K562 (cell line): Measurements from ENCODE around the gene PDZRN4. TPM values are rescaled to one million over a fixed set of nuclear protein-coding genes. Genes with fewer than 3 reads are reported as not detected.

Experiments used
- ATAC-seq: fragments of 200-7000 bp; cut with Tn5 transposase; 3 replicates; pipeline ENCODE4 v1.9.1; 2020; ENCODE audit warnings: moderate library complexity
- BruUV-seq: library from RNA; stranded (reverse); fragments of 400-500 nt; replicated peaks from 2 replicates; lab custom pipeline; 2021; lab: Mats Ljungman, UMichigan
- CTCF ChIA-PET: fragments of 300-600 bp; formaldehyde crosslinking; extraction: SDS; loops from one replicate; lab custom pipeline; 2021; ENCODE audit warnings: low intra/inter-chr PET ratio; lab: Yijun Ruan, JAX
- POLR2A ChIA-PET: fragments of 300-600, 350-650 bp; sonication (Branson Sonifier 250); formaldehyde crosslinking; extraction: SDS; loops from one replicate; lab custom pipeline; 2021; ENCODE audit warnings: antibody characterized with exemption, inconsistent platforms; lab: Yijun Ruan, JAX
- DNase-seq, 4 experiments: peaks; one replicate each; pipeline versions ENCODE4 v3.0.0 to v3.0.0-alpha.2; 2011 to 2018; ENCODE audit warnings: low spot score in 3 of 4, mixed read lengths in 3 of 4; ENCODE audit errors: extremely low read depth in 1 of 4
- FAIRE-seq: peaks from 2 replicates; lab custom pipeline; 2011; peaks lifted over from hg19 to GRCh38; lab: Jason Lieb, UNC
- H2AFZ ChIP-seq: 2 replicates; pipeline ENCODE4 v1.6.0; 2011; ENCODE audit warnings: low read depth, low read length, control low read depth, inconsistent platforms
- H3K27ac ChIP-seq: fragments of 200-600 bp; 3 replicates; pipeline ENCODE4 v1.8.0; 2011; ENCODE audit warnings: low read depth, mild to moderate bottlenecking, control low read depth, inconsistent platforms, low read length, moderate library complexity, mixed read lengths; ENCODE audit errors: extremely low read depth
- H3K27me3 ChIP-seq, 2 experiments: fragments of 300-600 bp in 1 of 2; 2 replicates in 1 of 2; 3 replicates in 1 of 2; pipeline versions ENCODE4 v1.6.0 to v1.8.0; 2011; ENCODE audit warnings: inconsistent platforms in 2 of 2, low read length in 2 of 2, mild to moderate bottlenecking in 1 of 2, mixed read lengths in 1 of 2, moderate library complexity in 1 of 2; ENCODE audit not compliant: control insufficient read depth in 2 of 2, insufficient read depth in 2 of 2
- H3K36me3 ChIP-seq: fragments of 300-600 bp; 3 replicates; pipeline ENCODE4 v1.8.0; 2011; ENCODE audit warnings: mild to moderate bottlenecking, low read length, inconsistent platforms; ENCODE audit not compliant: control insufficient read depth, insufficient read depth
- H3K4me1 ChIP-seq, 2 experiments: fragments of 200-600 bp in 1 of 2; replicated peaks in 1 of 2; 2 replicates in 1 of 2; 3 replicates in 1 of 2; pipeline versions ENCODE4 v1.5.1 to v1.8.0; 2011; ENCODE audit warnings: inconsistent platforms in 2 of 2, low read length in 2 of 2, mild to moderate bottlenecking in 1 of 2, mixed read lengths in 1 of 2, moderate library complexity in 1 of 2; ENCODE audit not compliant: control insufficient read depth in 2 of 2, insufficient read depth in 2 of 2
- H3K4me2 ChIP-seq: 2 replicates; pipeline ENCODE4 v1.6.1; 2011; ENCODE audit warnings: low read length, control low read depth, inconsistent platforms, mixed read lengths; ENCODE audit not compliant: insufficient read depth
- H3K4me3 ChIP-seq: fragments of 200-600 bp; sonication (generic), shearing (Covaris generic); 2 replicates; pipeline ENCODE4 v1.5.1; 2016; ENCODE audit warnings: control low read depth, inconsistent platforms
- H3K79me2 ChIP-seq: fragments of 200-600 bp; 3 replicates; pipeline ENCODE4 v1.8.0; 2011; ENCODE audit warnings: low read length, inconsistent platforms; ENCODE audit not compliant: control insufficient read depth, insufficient read depth
- H3K9ac ChIP-seq, 2 experiments: 2 replicates each; pipeline versions ENCODE4 v1.6.0 to v1.6.1; 2011; ENCODE audit warnings: low read depth in 2 of 2, low read length in 2 of 2, control low read depth in 1 of 2, inconsistent platforms in 1 of 2, mild to moderate bottlenecking in 1 of 2, mixed read lengths in 1 of 2; ENCODE audit not compliant: insufficient read depth in 1 of 2
- H3K9me1 ChIP-seq: one replicate; pipeline ENCODE4 v1.6.0; 2011; ENCODE audit warnings: inconsistent platforms, mild to moderate bottlenecking, low read length, moderate library complexity; ENCODE audit not compliant: control insufficient read depth, insufficient read depth
- H3K9me3 ChIP-seq: replicated peaks from 2 replicates; pipeline ENCODE4 v1.5.1; 2011; ENCODE audit warnings: low read depth, low read length, inconsistent platforms; ENCODE audit not compliant: control insufficient read depth, insufficient read depth
- H4K20me1 ChIP-seq: replicated peaks from 2 replicates; pipeline ENCODE4 v1.6.1; 2011; ENCODE audit warnings: low read length, inconsistent platforms, mixed read lengths; ENCODE audit not compliant: control insufficient read depth, insufficient read depth
- ARID2 ChIP-seq: fragments of 450-650 bp; IDR thresholded peaks from 2 replicates; pipeline ENCODE4 v1.6.1; 2017; ENCODE audit warnings: antibody characterized with exemption, mild to moderate bottlenecking
- EHMT2 ChIP-seq: fragments of 450-650 bp; IDR thresholded peaks from 2 replicates; pipeline ENCODE4 v1.6.1; 2018; ENCODE audit warnings: antibody characterized with exemption
- GTF2A2 ChIP-seq: IDR thresholded peaks from 2 replicates; pipeline ENCODE4 v1.6.1; 2016; ENCODE audit warnings: mild to moderate bottlenecking, missing genetic modification characterization, missing compliant biosample characterization
- HMGN3 ChIP-seq: IDR thresholded peaks from 2 replicates; pipeline ENCODE4 v1.6.1; 2011; ENCODE audit warnings: borderline replicate concordance, low read depth, mild to moderate bottlenecking, mixed read lengths, low read length; ENCODE audit not compliant: insufficient read length; ENCODE audit errors: extremely low read depth
- PHF8 ChIP-seq: fragments of 200-600 bp; sonication (generic); IDR thresholded peaks from 2 replicates; pipeline ENCODE4 v1.6.1; 2012; ENCODE audit warnings: mixed run types, mild to moderate bottlenecking, inconsistent platforms, low read length, moderate library complexity, borderline replicate concordance
- PTBP1 ChIP-seq: fragments of 200-400 bp; formaldehyde crosslinking; IDR thresholded peaks from 2 replicates; pipeline ENCODE4 v1.6.1; 2017; ENCODE audit warnings: low read depth, low read length
- TAF7 ChIP-seq: fragments of 450-650 bp; IDR thresholded peaks from 2 replicates; pipeline ENCODE4 v1.6.1; 2016; ENCODE audit warnings: missing genetic modification characterization, missing compliant biosample characterization
- WGBS: fragments of 100-300 bp; shearing (Covaris generic); methylation state at CpG from one replicate; pipeline ENCODE4 v1.1.6; 2016; ENCODE audit warnings: low coverage, mixed read lengths; ENCODE audit not compliant: insufficient coverage; ENCODE audit errors: missing lambda C conversion rate; 5-methylcytosine and 5-hydroxymethylcytosine counted together
- in situ Hi-C: fragments of 300-500 bp; cut with MboI; formaldehyde crosslinking; loops from 4 replicates; pipeline ENCODE4 v1.15.0; 2018; ENCODE audit warnings: inconsistent platforms, mixed read lengths
- intact Hi-C: fragments of 100-400 bp; cut with micrococcal nuclease; formaldehyde crosslinking; loops from 2 replicates; pipeline ENCODE4 v1.14.2; 2022
- polyA plus RNA-seq, 8 experiments: library from polyadenylated mRNA; depleted of rRNA in 4 of 8; stranded (reverse) in 5 of 8; unstranded in 3 of 8; fragments of >200 nt; fragmentation: Nextera tagmentation in 2 of 8; fragmentation: Illumina TruSeq in 1 of 8; extraction: Ambion mirVana in 2 of 8; extraction: Trizol in 1 of 8; gene quantifications; 2 replicates each; pipeline versions ENCODE4 v1.2.1 to v1.2.3, GENCODE V29; 2011 to 2014; ENCODE audit warnings: inconsistent platforms in 1 of 8, missing spikeins in 1 of 8
- total RNA-seq, 7 experiments: library from RNA; depleted of rRNA in 6 of 7; stranded (reverse); fragments of >200 nt in 6 of 7; fragmentation: Illumina TruSeq in 2 of 7; extraction: Trizol in 2 of 7; gene quantifications; 2 replicates each; pipeline versions ENCODE4 v1.2.1 to v1.2.3, GENCODE V29; 2011 to 2021; ENCODE audit warnings: low replicate concordance in 1 of 7
- TF ChIP-seq, protein P1 (sequence below), 3 experiments: IDR thresholded peaks in 2 of 3; conservative IDR thresholded peaks in 1 of 3; 2 replicates each; pipeline ENCODE4 v1.5.1; 2011 to 2012; ENCODE audit warnings: low read length in 3 of 3, mild to moderate bottlenecking in 3 of 3, control low read depth in 2 of 3, improper control_type of control experiment in 1 of 3, inconsistent platforms in 1 of 3, low read depth in 1 of 3, mixed read lengths in 1 of 3, moderate library complexity in 1 of 3; ENCODE audit not compliant: insufficient read depth in 2 of 3
- TF ChIP-seq, protein P2 (sequence below): fragments of 250-450 bp; sonication (Bioruptor Pico); IDR thresholded peaks from 2 replicates; pipeline ENCODE4 v1.4.0; 2020

Gene PDZRN4
- total and polyA plus RNA-seq, 9 of the 15 experiments (the other 6 are each of a cell fraction or from before 2014, with no cell fraction given), result not detected

DNA sequence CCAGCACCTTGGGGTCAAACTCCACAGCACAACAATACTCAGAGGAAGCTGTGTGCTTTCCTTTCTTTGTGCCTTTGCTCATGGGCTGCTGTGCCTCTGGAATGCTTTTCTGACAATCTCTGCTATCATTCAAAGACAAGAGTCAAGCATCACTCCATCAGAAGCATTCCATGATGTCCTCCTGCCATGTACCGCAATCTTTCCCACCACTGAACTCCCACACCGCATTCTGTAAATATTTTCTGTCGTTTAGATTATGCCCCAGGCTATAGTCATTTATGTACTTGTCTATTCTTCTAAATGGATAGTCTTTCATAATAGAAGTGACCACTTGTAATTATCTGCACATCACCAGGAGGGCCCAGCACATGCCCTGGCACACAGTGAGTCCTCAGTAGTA, 327.8 kb downstream of the PDZRN4 start:
- Histone ChIP-seq H2AFZ (no peak overlapping the region), H3K27ac (no peak overlapping the region), H3K27me3 (no peaks in the 10 kb centered on the region), H3K9me1 (no peaks in the 10 kb centered on the region), H3K9ac (no peak overlapping the region), H3K9me3 (no peaks in the 10 kb centered on the region), H3K36me3 (no peaks in the 10 kb centered on the region), H3K4me2 (no peak overlapping the region), H3K79me2 (no peaks in the 10 kb centered on the region), H3K4me3 (no peak overlapping the region), H3K4me1 (no peaks in the 10 kb centered on the region), H4K20me1 (no peaks in the 10 kb centered on the region)
- intact Hi-C loops, result no loop called here
- in situ Hi-C loops, result no loop called here
- ChIA-PET POLR2A (no interaction called here), CTCF (no interaction called here)
- FAIRE-seq (no peak), ATAC-seq (no peak), DNase-seq (no peak)
- 4% methylated on average over 3 of the region's 3 CpGs for WGBS
- no TSS peak for BruUV-seq
- TF ChIP-seq HMGN3 (no peak), EHMT2 (no peak), PTBP1 (no peak)
- TF ChIP-seq, protein P1, sequence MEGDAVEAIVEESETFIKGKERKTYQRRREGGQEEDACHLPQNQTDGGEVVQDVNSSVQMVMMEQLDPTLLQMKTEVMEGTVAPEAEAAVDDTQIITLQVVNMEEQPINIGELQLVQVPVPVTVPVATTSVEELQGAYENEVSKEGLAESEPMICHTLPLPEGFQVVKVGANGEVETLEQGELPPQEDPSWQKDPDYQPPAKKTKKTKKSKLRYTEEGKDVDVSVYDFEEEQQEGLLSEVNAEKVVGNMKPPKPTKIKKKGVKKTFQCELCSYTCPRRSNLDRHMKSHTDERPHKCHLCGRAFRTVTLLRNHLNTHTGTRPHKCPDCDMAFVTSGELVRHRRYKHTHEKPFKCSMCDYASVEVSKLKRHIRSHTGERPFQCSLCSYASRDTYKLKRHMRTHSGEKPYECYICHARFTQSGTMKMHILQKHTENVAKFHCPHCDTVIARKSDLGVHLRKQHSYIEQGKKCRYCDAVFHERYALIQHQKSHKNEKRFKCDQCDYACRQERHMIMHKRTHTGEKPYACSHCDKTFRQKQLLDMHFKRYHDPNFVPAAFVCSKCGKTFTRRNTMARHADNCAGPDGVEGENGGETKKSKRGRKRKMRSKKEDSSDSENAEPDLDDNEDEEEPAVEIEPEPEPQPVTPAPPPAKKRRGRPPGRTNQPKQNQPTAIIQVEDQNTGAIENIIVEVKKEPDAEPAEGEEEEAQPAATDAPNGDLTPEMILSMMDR (IDR thresholded peaks at IDR 0.05 in 2 of 3, conservative IDR thresholded peaks at IDR 0.05 in 1 of 3; ENCODE audit: insufficient read depth in 2 of 3, low read depth in 1 of 3, low read length in 3 of 3), result no peak

DNA sequence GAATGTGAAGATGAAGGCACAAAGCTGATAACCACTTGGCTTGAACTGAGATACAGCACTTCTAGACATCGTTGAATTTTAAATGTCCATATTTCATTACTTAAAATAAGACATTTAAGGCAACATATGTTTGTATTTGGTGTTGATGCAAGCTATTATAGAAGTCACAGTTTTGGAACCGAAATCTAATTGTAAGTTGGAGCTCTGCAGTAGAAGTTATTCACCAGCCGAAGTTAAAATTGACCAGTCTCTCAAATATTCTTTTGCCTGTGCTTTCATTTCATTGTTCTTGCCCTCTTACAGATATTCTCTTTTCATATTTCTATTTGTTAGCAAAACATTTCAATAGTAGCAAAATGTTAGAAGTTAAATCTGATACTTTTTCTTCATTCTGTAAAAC, 332.7 kb downstream of the PDZRN4 start:
- WGBS, result 0% methylated on average over 3 of the region's 3 CpGs
- TF ChIP-seq GTF2A2 (tag) (no peak), TAF7 (tag) (no peak), PHF8 (no peak), ARID2 (no peak)
- TF ChIP-seq, protein P2, sequence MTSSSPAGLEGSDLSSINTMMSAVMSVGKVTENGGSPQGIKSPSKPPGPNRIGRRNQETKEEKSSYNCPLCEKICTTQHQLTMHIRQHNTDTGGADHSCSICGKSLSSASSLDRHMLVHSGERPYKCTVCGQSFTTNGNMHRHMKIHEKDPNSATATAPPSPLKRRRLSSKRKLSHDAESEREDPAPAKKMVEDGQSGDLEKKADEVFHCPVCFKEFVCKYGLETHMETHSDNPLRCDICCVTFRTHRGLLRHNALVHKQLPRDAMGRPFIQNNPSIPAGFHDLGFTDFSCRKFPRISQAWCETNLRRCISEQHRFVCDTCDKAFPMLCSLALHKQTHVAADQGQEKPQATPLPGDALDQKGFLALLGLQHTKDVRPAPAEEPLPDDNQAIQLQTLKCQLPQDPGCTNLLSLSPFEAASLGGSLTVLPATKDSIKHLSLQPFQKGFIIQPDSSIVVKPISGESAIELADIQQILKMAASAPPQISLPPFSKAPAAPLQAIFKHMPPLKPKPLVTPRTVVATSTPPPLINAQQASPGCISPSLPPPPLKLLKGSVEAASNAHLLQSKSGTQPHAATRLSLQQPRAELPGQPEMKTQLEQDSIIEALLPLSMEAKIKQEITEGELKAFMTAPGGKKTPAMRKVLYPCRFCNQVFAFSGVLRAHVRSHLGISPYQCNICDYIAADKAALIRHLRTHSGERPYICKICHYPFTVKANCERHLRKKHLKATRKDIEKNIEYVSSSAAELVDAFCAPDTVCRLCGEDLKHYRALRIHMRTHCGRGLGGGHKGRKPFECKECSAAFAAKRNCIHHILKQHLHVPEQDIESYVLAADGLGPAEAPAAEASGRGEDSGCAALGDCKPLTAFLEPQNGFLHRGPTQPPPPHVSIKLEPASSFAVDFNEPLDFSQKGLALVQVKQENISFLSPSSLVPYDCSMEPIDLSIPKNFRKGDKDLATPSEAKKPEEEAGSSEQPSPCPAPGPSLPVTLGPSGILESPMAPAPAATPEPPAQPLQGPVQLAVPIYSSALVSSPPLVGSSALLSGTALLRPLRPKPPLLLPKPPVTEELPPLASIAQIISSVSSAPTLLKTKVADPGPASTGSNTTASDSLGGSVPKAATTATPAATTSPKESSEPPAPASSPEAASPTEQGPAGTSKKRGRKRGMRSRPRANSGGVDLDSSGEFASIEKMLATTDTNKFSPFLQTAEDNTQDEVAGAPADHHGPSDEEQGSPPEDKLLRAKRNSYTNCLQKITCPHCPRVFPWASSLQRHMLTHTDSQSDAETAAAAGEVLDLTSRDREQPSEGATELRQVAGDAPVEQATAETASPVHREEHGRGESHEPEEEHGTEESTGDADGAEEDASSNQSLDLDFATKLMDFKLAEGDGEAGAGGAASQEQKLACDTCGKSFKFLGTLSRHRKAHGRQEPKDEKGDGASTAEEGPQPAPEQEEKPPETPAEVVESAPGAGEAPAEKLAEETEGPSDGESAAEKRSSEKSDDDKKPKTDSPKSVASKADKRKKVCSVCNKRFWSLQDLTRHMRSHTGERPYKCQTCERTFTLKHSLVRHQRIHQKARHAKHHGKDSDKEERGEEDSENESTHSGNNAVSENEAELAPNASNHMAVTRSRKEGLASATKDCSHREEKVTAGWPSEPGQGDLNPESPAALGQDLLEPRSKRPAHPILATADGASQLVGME (CRISPR knock-in tag), result no peak

More for the DNA sequence above, 332.7 kb downstream of the PDZRN4 start:
- ChIA-PET POLR2A (no interaction called here), CTCF (no interaction called here)
- Histone ChIP-seq H4K20me1 (no peaks in the 10 kb centered on the region), H3K4me2 (no peak overlapping the region), H3K4me1 (no peaks in the 10 kb centered on the region), H3K36me3 (no peaks in the 10 kb centered on the region), H3K79me2 (no peaks in the 10 kb centered on the region), H3K9me1 (no peaks in the 10 kb centered on the region), H2AFZ (no peak overlapping the region), H3K9ac (no peak overlapping the region), H3K27ac (no peak overlapping the region), H3K4me3 (no peak overlapping the region), H3K9me3 (no peaks in the 10 kb centered on the region), H3K27me3 (no peaks in the 10 kb centered on the region)
- no TSS peak for BruUV-seq
- ATAC-seq (no peak), DNase-seq (no peak), FAIRE-seq (no peak)
- intact Hi-C loops (no loop called here), in situ Hi-C loops (no loop called here)
